ENCODE data around the gene SLCO4C1. TPM values are rescaled to one million over a fixed set of nuclear protein-coding genes. Genes with fewer than 3 reads are reported as not detected.

The SLCO4C1 gene
- total RNA-seq, 2 donors from 2014 or later, result 0.14 to 0.51 TPM

DNA sequence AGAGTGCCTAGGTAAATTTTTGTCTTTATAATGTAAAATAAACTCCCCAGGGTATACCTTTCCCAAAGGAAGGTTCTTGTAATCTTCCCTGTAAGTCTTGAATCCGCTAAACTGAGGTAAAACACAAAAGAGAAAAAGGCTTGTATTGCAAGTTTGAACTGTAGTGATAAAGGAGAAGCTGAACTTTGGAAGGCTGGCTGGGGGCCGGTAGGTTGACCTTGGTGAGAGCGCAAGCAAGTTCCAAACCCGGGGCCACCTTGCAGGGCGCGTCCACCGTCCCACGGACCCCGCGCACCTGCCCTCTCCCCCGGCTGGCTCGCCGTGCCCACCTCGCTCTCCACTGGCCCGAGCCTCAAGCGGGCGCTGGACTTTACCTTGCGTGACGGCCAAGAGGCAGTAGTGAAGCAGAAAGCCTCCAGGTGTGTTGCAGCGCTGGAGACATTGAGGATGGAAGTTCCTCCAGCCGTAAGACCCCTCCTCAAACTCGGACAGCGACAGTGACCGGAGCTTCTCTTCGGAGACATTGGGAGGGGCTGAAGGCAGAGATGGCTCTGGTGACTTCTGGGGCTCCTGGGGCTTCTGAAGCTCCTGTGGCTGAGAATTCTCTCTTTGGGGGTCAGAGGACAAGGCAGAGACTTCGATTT is 428 bp downstream of the SLCO4C1 start:
- no peaks in the 10 kb centered on the region for H3K9me3 ChIP-seq
- DNase-seq (ENCODE audit: low spot score), result no peak
- no peak overlapping the region for H3K27ac ChIP-seq
- intact Hi-C loops (cut with DNase I), result no loop called here
- no peaks in the 10 kb centered on the region for H3K36me3 ChIP-seq
- H3K27me3 ChIP-seq (replicated peaks; ENCODE audit: insufficient read depth), result no peaks in the 10 kb centered on the region
- 4% methylated on average over 26 of the region's 26 CpGs for WGBS
- TF ChIP-seq POLR2A (IDR thresholded peaks at IDR 0.05) (no peak), POLR2AphosphoS5 (IDR thresholded peaks at IDR 0.05) (no peak)
- TF ChIP-seq, protein P1, sequence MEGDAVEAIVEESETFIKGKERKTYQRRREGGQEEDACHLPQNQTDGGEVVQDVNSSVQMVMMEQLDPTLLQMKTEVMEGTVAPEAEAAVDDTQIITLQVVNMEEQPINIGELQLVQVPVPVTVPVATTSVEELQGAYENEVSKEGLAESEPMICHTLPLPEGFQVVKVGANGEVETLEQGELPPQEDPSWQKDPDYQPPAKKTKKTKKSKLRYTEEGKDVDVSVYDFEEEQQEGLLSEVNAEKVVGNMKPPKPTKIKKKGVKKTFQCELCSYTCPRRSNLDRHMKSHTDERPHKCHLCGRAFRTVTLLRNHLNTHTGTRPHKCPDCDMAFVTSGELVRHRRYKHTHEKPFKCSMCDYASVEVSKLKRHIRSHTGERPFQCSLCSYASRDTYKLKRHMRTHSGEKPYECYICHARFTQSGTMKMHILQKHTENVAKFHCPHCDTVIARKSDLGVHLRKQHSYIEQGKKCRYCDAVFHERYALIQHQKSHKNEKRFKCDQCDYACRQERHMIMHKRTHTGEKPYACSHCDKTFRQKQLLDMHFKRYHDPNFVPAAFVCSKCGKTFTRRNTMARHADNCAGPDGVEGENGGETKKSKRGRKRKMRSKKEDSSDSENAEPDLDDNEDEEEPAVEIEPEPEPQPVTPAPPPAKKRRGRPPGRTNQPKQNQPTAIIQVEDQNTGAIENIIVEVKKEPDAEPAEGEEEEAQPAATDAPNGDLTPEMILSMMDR (IDR thresholded peaks at IDR 0.05), result no peak
- H3K4me1 ChIP-seq (replicated peaks), result no peaks in the 10 kb centered on the region
- H3K4me3 ChIP-seq, result peak overlapping the region in 1 of 2 donors; percentile 3

DNA sequence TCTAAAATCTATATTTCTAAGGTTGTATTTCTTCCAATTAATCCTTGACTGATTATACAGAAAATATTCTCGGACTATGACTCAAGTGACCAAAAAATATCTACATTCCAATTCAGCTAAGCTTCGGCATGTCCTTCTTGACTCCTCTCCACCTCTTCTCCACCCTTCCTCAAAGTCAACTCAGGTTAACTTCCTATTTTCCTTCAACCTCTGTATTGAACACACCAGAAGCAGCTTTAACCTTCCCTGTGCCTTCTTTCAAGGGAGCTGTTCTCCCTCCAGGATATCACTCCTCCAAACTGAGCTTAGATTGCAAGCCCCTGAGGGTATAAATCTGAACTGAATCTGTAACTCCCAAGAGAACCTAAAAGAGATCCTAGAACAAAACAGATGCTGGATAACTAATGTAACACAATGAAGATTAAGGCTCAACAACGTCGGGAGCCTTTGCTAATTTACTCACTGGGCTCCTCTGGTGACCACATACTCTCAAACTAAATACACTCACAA is 1.1 kb downstream of the SLCO4C1 start:
- no peaks in the 10 kb centered on the region for H3K36me3 ChIP-seq

DNA sequence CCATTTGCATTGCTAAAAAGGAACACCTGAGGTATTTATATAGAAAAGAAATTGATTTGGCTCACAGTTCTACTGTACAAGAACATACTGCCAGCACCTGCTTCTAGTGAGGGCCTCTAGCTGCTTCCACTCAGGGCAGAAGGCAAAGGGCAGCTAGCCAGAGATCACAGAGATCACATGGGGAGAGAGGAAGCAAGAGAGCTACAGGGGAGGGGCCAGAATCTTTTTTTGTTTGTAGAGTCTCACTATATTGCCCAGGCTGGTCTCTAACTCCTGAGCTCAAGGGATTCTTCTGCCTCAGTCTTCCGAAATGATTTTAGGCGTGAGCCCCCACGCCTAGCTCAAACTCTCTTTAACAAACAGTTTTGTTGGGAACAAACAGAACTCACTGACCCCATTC is 6.1 kb downstream of the SLCO4C1 start:
- H3K9me3 ChIP-seq, result no peaks in the 10 kb centered on the region
- intact Hi-C loops (cut with DNase I), result no loop called here
- no peak overlapping the region for H3K27ac ChIP-seq
- no peak overlapping the region for H3K4me3 ChIP-seq
- H3K36me3 ChIP-seq, result no peaks in the 10 kb centered on the region
- no peaks in the 10 kb centered on the region for H3K27me3 ChIP-seq (replicated peaks; ENCODE audit: insufficient read depth)
- no peaks in the 10 kb centered on the region for H3K4me1 ChIP-seq (replicated peaks)
- no peak for DNase-seq (ENCODE audit: low spot score)
- WGBS, result 95% methylated on average over 3 of the region's 3 CpGs
- TF ChIP-seq POLR2A (IDR thresholded peaks at IDR 0.05) (no peak), POLR2AphosphoS5 (IDR thresholded peaks at IDR 0.05) (no peak)
- TF ChIP-seq, protein P1 (IDR thresholded peaks at IDR 0.05), result no peak

More for the DNA sequence above, 1.1 kb downstream of the SLCO4C1 start:
- Histone ChIP-seq H3K27me3 (replicated peaks; ENCODE audit: insufficient read depth) (no peaks in the 10 kb centered on the region), H3K4me1 (replicated peaks) (no peaks in the 10 kb centered on the region), H3K9me3 (no peaks in the 10 kb centered on the region), H3K4me3 (no peak overlapping the region), H3K27ac (no peak overlapping the region)
- intact Hi-C loops (cut with DNase I), result no loop called here
- DNase-seq (ENCODE audit: low spot score), result no peak
- WGBS, result 60% methylated on average over 4 of the region's 4 CpGs
- TF ChIP-seq, protein P1 (IDR thresholded peaks at IDR 0.05), result no peak
- no peak for TF ChIP-seq POLR2AphosphoS5 (IDR thresholded peaks at IDR 0.05)
- TF ChIP-seq POLR2A (IDR thresholded peaks at IDR 0.05), result no peak

DNA sequence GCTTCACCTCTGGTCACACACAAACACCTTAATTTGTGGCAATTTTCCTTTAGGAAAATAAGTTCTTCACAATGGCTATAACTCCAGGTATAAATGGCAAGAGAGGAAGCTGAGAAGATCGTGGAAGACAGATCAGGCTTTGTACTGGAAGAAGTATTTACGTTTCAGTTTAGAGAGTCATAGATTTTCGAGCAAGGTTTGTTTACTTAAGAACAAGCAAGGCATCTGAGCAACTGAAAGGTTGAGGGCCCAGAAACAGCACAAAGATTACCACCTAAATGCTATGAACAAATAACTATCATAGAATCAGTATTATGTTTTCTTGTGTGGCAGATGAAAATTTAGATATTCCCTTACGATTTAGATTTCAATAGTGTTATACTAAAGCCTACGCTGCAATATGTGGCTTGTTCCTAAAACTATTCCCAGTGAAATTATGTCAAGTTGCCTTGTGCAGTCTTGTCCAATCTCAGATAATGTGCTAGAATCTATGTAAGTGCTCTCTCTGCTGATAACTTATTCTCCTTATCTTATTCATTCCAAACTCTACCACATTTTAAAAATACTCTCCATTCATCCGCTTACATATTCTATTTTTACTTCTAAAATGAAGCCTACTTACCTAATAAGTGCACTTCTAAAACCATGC is 6.7 kb downstream of the SLCO4C1 start:
- DNase-seq (ENCODE audit: low spot score), result no peak
- WGBS, result 43% methylated on average over 6 of the region's 6 CpGs
- no peaks in the 10 kb centered on the region for H3K36me3 ChIP-seq
- intact Hi-C loops (cut with DNase I), result no loop called here
- TF ChIP-seq POLR2AphosphoS5 (IDR thresholded peaks at IDR 0.05) (no peak), POLR2A (IDR thresholded peaks at IDR 0.05) (no peak)
- TF ChIP-seq, protein P1 (IDR thresholded peaks at IDR 0.05), result no peak
- no peak overlapping the region for H3K4me3 ChIP-seq
- H3K9me3 ChIP-seq, result no peaks in the 10 kb centered on the region
- H3K27ac ChIP-seq, result no peak overlapping the region
- H3K27me3 ChIP-seq (replicated peaks; ENCODE audit: insufficient read depth), result no peaks in the 10 kb centered on the region
- no peaks in the 10 kb centered on the region for H3K4me1 ChIP-seq (replicated peaks)
